T-cell (primary cell): Measurements from ENCODE around the gene RILPL1. TPM values are rescaled to one million over a fixed set of nuclear protein-coding genes. Genes with fewer than 3 reads are reported as not detected.

ENCODE experiments used
- ATAC-seq, 4 experiments: fragments of 200-7000 bp in 3 of 4; fragments of 150-1000 bp in 1 of 4; cut with Tn5 transposase; replicated peaks in 1 of 4; 1 replicate in 3 of 4; 2 replicates in 1 of 4; pipeline ENCODE4 v1.10.0; 2021; ENCODE audit warnings: moderate library complexity in 3 of 4, mild to moderate bottlenecking in 2 of 4, moderate number of reproducible peaks in 1 of 4
- CTCF ChIA-PET, 2 donors: fragments of 300-600 bp; sonication (Branson Sonifier 250); formaldehyde crosslinking; loops; one replicate each; lab custom pipeline; 2022; ENCODE audit warnings: antibody characterized with exemption in 2 of 2; lab: Charles Lee
- POLR2A ChIA-PET, 2 donors: fragments of 300-600 bp; sonication (Branson Sonifier 250); formaldehyde crosslinking; loops; one replicate each; lab custom pipeline; 2022; ENCODE audit warnings: antibody characterized with exemption in 2 of 2; lab: Charles Lee
- DNase-seq, 35 experiments: peaks; one replicate each; pipeline versions ENCODE4 v3.0.0 to v3.0.0-alpha.2; 2013 to 2023
- H3K27ac ChIP-seq: one replicate; pipeline ENCODE4 v1.5.1; 2013; ENCODE audit warnings: low read length
- H3K27me3 ChIP-seq, 2 experiments: replicated peaks in 1 of 2; 1 replicate in 1 of 2; 2 replicates in 1 of 2; pipeline versions ENCODE4 v1.6.1 to v1.7.0; 2013; ENCODE audit warnings: low read length in 1 of 2, mixed read lengths in 1 of 2; ENCODE audit not compliant: control insufficient read depth in 2 of 2, insufficient read depth in 2 of 2; ENCODE audit errors: extremely low read depth in 1 of 2
- H3K36me3 ChIP-seq, 2 donors: 1 replicate in 1 of 2; 2 replicates in 1 of 2; pipeline versions ENCODE4 v1.6.1 to v1.7.0; 2013; ENCODE audit warnings: low read length in 1 of 2; ENCODE audit not compliant: control insufficient read depth in 2 of 2, insufficient read depth in 1 of 2; ENCODE audit errors: extremely low read depth in 1 of 2
- H3K4me1 ChIP-seq, 2 experiments: 1 replicate in 1 of 2; 2 replicates in 1 of 2; pipeline versions ENCODE4 v1.6.1 to v1.7.0; 2013; ENCODE audit warnings: low read length in 2 of 2, mixed read lengths in 1 of 2; ENCODE audit not compliant: insufficient read depth in 2 of 2, control insufficient read depth in 1 of 2; ENCODE audit errors: extremely low read depth in 1 of 2
- H3K4me3 ChIP-seq, 2 donors: 1 replicate in 1 of 2; 2 replicates in 1 of 2; pipeline versions ENCODE4 v1.5.1 to v1.7.0; 2013; ENCODE audit warnings: mild to moderate bottlenecking in 2 of 2, low read length in 1 of 2, moderate library complexity in 1 of 2; ENCODE audit not compliant: control insufficient read depth in 1 of 2; ENCODE audit errors: extremely low read depth in 1 of 2
- H3K9me3 ChIP-seq: 2 replicates; pipeline ENCODE4 v1.7.0; 2013
- H3K27ac Mint-ChIP-seq, 2 donors: one replicate each; pipeline ENCODE4 v1.8.0; 2020 to 2021; ENCODE audit warnings: mild to moderate bottlenecking in 2 of 2, mixed read lengths in 2 of 2
- H3K27me3 Mint-ChIP-seq, 2 donors: one replicate each; pipeline ENCODE4 v1.8.0; 2021 to 2022; ENCODE audit warnings: mixed read lengths in 2 of 2
- H3K36me3 Mint-ChIP-seq: one replicate; pipeline ENCODE4 v1.8.0; 2021; ENCODE audit warnings: mixed read lengths
- H3K4me1 Mint-ChIP-seq, 3 donors: one replicate each; pipeline ENCODE4 v1.8.0; 2020 to 2022; ENCODE audit warnings: mixed read lengths in 3 of 3, mild to moderate bottlenecking in 1 of 3
- H3K4me3 Mint-ChIP-seq, 3 donors: one replicate each; pipeline ENCODE4 v1.8.0; 2020 to 2022; ENCODE audit warnings: mild to moderate bottlenecking in 3 of 3, mixed read lengths in 3 of 3, moderate library complexity in 3 of 3
- H3K9me3 Mint-ChIP-seq, 3 donors: one replicate each; pipeline ENCODE4 v1.8.0; 2020 to 2022; ENCODE audit warnings: mixed read lengths in 3 of 3
- WGBS: methylation state at CpG from one replicate; pipeline ENCODE4 v1.1.5; 2013; ENCODE audit warnings: missing lambda C conversion rate; ENCODE audit not compliant: insufficient coverage; 5-methylcytosine and 5-hydroxymethylcytosine counted together
- total RNA-seq, 35 experiments: library from RNA in 6 of 35; stranded (reverse) in 6 of 35; fragments of 120-200 nt in 1 of 35; gene quantifications; one replicate each; pipeline versions ENCODE4 v1.2.1 to v1.2.4 and lab custom pipeline; 2013 to 2026

The RILPL1 gene
- total RNA-seq, 5 donors from 2014 or later (not counting 1 experiment from before 2014, with no cell fraction given), result 2.8 to 8.9 (median 6.1) TPM

DNA sequence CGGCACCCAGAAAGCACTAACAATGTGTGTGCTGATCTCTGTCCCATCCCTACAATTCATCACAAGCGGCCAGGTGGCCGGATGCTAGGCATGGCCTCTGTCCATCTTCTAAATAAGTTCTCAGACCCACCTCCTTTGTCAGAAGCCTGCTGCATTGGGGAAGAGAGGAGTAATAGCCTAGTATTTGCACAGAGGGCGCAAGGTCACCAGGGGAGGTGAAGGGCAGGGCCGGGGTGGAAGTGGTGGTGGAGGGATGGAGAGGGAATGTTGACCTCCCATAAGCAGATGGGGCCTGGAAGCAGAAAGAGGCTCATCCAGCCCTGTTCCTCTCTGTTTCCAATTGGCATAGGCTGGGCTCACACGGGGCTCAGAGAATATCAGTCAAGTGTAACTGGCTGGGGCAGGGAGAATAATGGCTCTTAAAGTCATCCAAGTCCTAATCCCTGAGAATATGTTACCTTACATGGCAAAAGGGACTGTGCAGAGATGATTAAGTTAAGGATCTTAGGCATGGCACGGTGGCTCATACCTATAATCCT lies 6.9 kb downstream of the RILPL1 start:
- Mint-ChIP-seq H3K36me3 (peaks cover 16% of the 10 kb centered on the region), H3K27me3 (no peaks in the 10 kb centered on the region), H3K27ac (no peak overlapping the region), H3K4me1 (peaks cover 3 to 9% (median 6%) of the 10 kb centered on the region in 3 donors), H3K4me3 (no peak overlapping the region), H3K9me3 (no peaks in the 10 kb centered on the region)
- Histone ChIP-seq H3K4me3 (no peak overlapping the region), H3K27me3 (no peaks in the 10 kb centered on the region), H3K27ac (no peak overlapping the region), H3K9me3 (no peaks in the 10 kb centered on the region), H3K4me1 (no peaks in the 10 kb centered on the region), H3K36me3 (peaks cover 6 to 7% of the 10 kb centered on the region in 2 donors)
- ChIA-PET POLR2A (no interaction called here), CTCF (no interaction called here)
- 64% methylated on average over 3 of the region's 7 CpGs for WGBS
- ATAC-seq (no peak), DNase-seq (no peak)

- Histone ChIP-seq H3K9me3 (no peaks in the 10 kb centered on the region), H3K4me3 (no peak overlapping the region), H3K36me3 (peaks cover 12 to 13% of the 10 kb centered on the region in 2 donors), H3K4me1 (no peaks in the 10 kb centered on the region), H3K27me3 (no peaks in the 10 kb centered on the region), H3K27ac (no peak overlapping the region)
- Mint-ChIP-seq H3K9me3 (no peaks in the 10 kb centered on the region), H3K27me3 (no peaks in the 10 kb centered on the region), H3K27ac (no peak overlapping the region), H3K4me1 (peaks cover 0 to 4% (median 0%) of the 10 kb centered on the region in 3 donors), H3K36me3 (peaks cover 23% of the 10 kb centered on the region), H3K4me3 (no peak overlapping the region)
- CTCF ChIA-PET, result no interaction called here
- POLR2A ChIA-PET, result interaction anchor here in 1 of 2 donors (0.6 kb wide), 1 partner anchor 32 kb away, joined by 3 read pairs; no protein-coding TSS in a partner anchor
- ATAC-seq (no peak), DNase-seq (no peak)
- WGBS, result 100% methylated on average over 5 of the region's 7 CpGs
These were observed 9.1 kb downstream of the RILPL1 start for GRCh38 chr12:123524378-123524777.

- Histone ChIP-seq H3K36me3 (peaks cover 12 to 14% of the 10 kb centered on the region in 2 donors), H3K9me3 (no peaks in the 10 kb centered on the region), H3K27me3 (no peaks in the 10 kb centered on the region), H3K4me1 (no peaks in the 10 kb centered on the region), H3K27ac (no peak overlapping the region), H3K4me3 (no peak overlapping the region)
- H3K36me3 Mint-ChIP-seq, result peaks cover 18% of the 10 kb centered on the region
- H3K9me3 Mint-ChIP-seq, result no peaks in the 10 kb centered on the region
- ATAC-seq (no peak), DNase-seq (no peak)
- CTCF ChIA-PET, result no interaction called here
- H3K4me1 Mint-ChIP-seq, result no peaks in the 10 kb centered on the region
- POLR2A ChIA-PET, result no interaction called here
- no peak overlapping the region for H3K27ac Mint-ChIP-seq
- H3K4me3 Mint-ChIP-seq, result no peak overlapping the region
- H3K27me3 Mint-ChIP-seq, result no peaks in the 10 kb centered on the region
- 88% methylated on average over 7 of the region's 10 CpGs for WGBS
These were observed 10.0 kb downstream of the RILPL1 start for GRCh38 chr12:123523518-123523917.

- H3K4me1 Mint-ChIP-seq, result no peaks in the 10 kb centered on the region
- H3K27ac Mint-ChIP-seq, result no peak overlapping the region
- H3K4me1 ChIP-seq, result no peaks in the 10 kb centered on the region
- no peaks in the 10 kb centered on the region for H3K9me3 Mint-ChIP-seq
- ChIA-PET POLR2A (no interaction called here), CTCF (no interaction called here)
- no peaks in the 10 kb centered on the region for H3K9me3 ChIP-seq
- 97% methylated on average over 7 of the region's 7 CpGs for WGBS
- H3K4me3 Mint-ChIP-seq, result no peak overlapping the region
- H3K36me3 ChIP-seq, result peaks cover 12 to 14% of the 10 kb centered on the region in 2 donors
- no peak overlapping the region for H3K4me3 ChIP-seq
- H3K27ac ChIP-seq, result no peak overlapping the region
- H3K36me3 Mint-ChIP-seq, result peaks cover 26% of the 10 kb centered on the region
- ATAC-seq (no peak), DNase-seq (no peak)
- H3K27me3 Mint-ChIP-seq, result no peaks in the 10 kb centered on the region
- H3K27me3 ChIP-seq, result no peaks in the 10 kb centered on the region
These were observed 11.4 kb downstream of the RILPL1 start for GRCh38 chr12:123522164-123522563.

- H3K27ac Mint-ChIP-seq, result no peak overlapping the region
- whole genome bisulfite sequencing, result 97% methylated on average over 10 of the region's 14 CpGs
These were observed 12.7 kb downstream of the RILPL1 start for GRCh38 chr12:123520567-123521474.

GRCh38 chr12:123519141-123520001 lies 14.1 kb downstream of the RILPL1 start:
- H3K4me3 ChIP-seq, result no peak overlapping the region
- no peaks in the 10 kb centered on the region for H3K9me3 ChIP-seq
- ATAC-seq (no peak), DNase-seq (no peak)
- no peaks in the 10 kb centered on the region for H3K4me1 ChIP-seq
- H3K4me3 Mint-ChIP-seq, result no peak overlapping the region
- 88% methylated on average over 20 of the region's 24 CpGs for WGBS
- H3K9me3 Mint-ChIP-seq, result no peaks in the 10 kb centered on the region
- no peaks in the 10 kb centered on the region for H3K4me1 Mint-ChIP-seq
- H3K36me3 Mint-ChIP-seq, result peaks cover 32% of the 10 kb centered on the region
- H3K27me3 ChIP-seq, result no peaks in the 10 kb centered on the region
- ChIA-PET POLR2A (interaction anchor here in 1 of 2 donors (0.7 kb wide), 2 partner anchors 16 to 290 kb away, joined by 3 to 13 read pairs; no protein-coding TSS in a partner anchor), CTCF (no interaction called here)
- no peaks in the 10 kb centered on the region for H3K27me3 Mint-ChIP-seq
- H3K27ac Mint-ChIP-seq, result no peak overlapping the region
- H3K27ac ChIP-seq, result no peak overlapping the region
- peaks cover 12 to 14% of the 10 kb centered on the region in 2 donors for H3K36me3 ChIP-seq

More at GRCh38 chr12:123520567-123521474, 12.7 kb downstream of the RILPL1 start:
- ChIA-PET CTCF (no interaction called here), POLR2A (no interaction called here)
- no peak for ATAC-seq
- Mint-ChIP-seq H3K9me3 (no peaks in the 10 kb centered on the region), H3K36me3 (peaks cover 32% of the 10 kb centered on the region), H3K27me3 (no peaks in the 10 kb centered on the region), H3K4me1 (no peaks in the 10 kb centered on the region), H3K4me3 (no peak overlapping the region)
- Histone ChIP-seq H3K36me3 (peaks cover 12 to 14% of the 10 kb centered on the region in 2 donors), H3K27me3 (no peaks in the 10 kb centered on the region), H3K4me3 (no peak overlapping the region), H3K27ac (no peak overlapping the region), H3K4me1 (no peaks in the 10 kb centered on the region), H3K9me3 (no peaks in the 10 kb centered on the region)
- no peak for DNase-seq
